HG03457 (cell line): ENCODE results near the gene COL19A1.
"Not testable (repeated sequence)": the region's sequence is repeated elsewhere in the genome, so short reads cannot be mapped to it uniquely, and the experiment has no call there.

Experiments
- ATAC-seq: cut with Tn5 transposase; IDR thresholded peaks from one replicate; pipeline ENCODE4 v1.9.1; 2021; ENCODE audit warnings: moderate number of reproducible peaks; ENCODE audit not compliant: unreplicated experiment

Gene COL19A1

GRCh38 chr6:69866351-69866769 is at the start of gene COL19A1:
COL19A1 (plus strand) TSS chr6:69866556; CDS start chr6:69879568, 13,012 bp downstream.
- peak; percentile 44 for ATAC-seq

GRCh38 chr6:69816569-69816968 is 49.8 kb upstream of the COL19A1 start:
- no peak for ATAC-seq

GRCh38 chr6:69817358-69817757 is 49.0 kb upstream of the COL19A1 start:
- ATAC-seq, result no peak

GRCh38 chr6:69818223-69818930 is 48.0 kb upstream of the COL19A1 start:
- ATAC-seq, result no peak

GRCh38 chr6:69819138-69819537 is 47.2 kb upstream of the COL19A1 start:
- no peak for ATAC-seq

- no peak for ATAC-seq
Measured at GRCh38 chr6:69820018-69820417, 46.3 kb upstream of the COL19A1 start.

- no peak for ATAC-seq
Measured at GRCh38 chr6:69820438-69820837, 45.9 kb upstream of the COL19A1 start.

GRCh38 chr6:69824355-69824754 is 42.0 kb upstream of the COL19A1 start:
- ATAC-seq, result not testable (repeated sequence)

GRCh38 chr6:69825904-69826303 is 40.5 kb upstream of the COL19A1 start:
- ATAC-seq, result no peak

- ATAC-seq, result no peak
Measured at GRCh38 chr6:69827276-69827893, 39.0 kb upstream of the COL19A1 start.

- ATAC-seq, result no peak
Measured at GRCh38 chr6:69832558-69832957, 33.8 kb upstream of the COL19A1 start.

GRCh38 chr6:69835414-69836179 is 30.8 kb upstream of the COL19A1 start:
- peak; percentile 88 for ATAC-seq

GRCh38 chr6:69841862-69842261 is 24.5 kb upstream of the COL19A1 start:
- ATAC-seq, result no peak

- ATAC-seq, result no peak
Measured at GRCh38 chr6:69843189-69843588, 23.2 kb upstream of the COL19A1 start.

GRCh38 chr6:69846312-69846711 is 20.0 kb upstream of the COL19A1 start:
- ATAC-seq, result no peak

- no peak for ATAC-seq
Measured at GRCh38 chr6:69846770-69847491, 19.4 kb upstream of the COL19A1 start.

- no peak for ATAC-seq
Measured at GRCh38 chr6:69847492-69847788, 18.9 kb upstream of the COL19A1 start.

GRCh38 chr6:69848552-69848951 is 17.8 kb upstream of the COL19A1 start:
- no peak for ATAC-seq

GRCh38 chr6:69852706-69853105 is 13.7 kb upstream of the COL19A1 start:
- no peak for ATAC-seq

- ATAC-seq, result no peak
Measured at GRCh38 chr6:69861986-69862385, 4.4 kb upstream of the COL19A1 start.

- no peak for ATAC-seq
Measured at GRCh38 chr6:69863766-69864165, 2.6 kb upstream of the COL19A1 start.
